ENCODE measurements around the gene CMA1.
"Not testable (repeated sequence)": the region's sequence is repeated elsewhere in the genome, so short reads cannot be mapped to it uniquely, and the experiment has no call there.

Gene CMA1, protein sequence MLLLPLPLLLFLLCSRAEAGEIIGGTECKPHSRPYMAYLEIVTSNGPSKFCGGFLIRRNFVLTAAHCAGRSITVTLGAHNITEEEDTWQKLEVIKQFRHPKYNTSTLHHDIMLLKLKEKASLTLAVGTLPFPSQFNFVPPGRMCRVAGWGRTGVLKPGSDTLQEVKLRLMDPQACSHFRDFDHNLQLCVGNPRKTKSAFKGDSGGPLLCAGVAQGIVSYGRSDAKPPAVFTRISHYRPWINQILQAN
- total RNA-seq: 0 to 0.07 (median 0) reads per million in 18 experiments

DNA sequence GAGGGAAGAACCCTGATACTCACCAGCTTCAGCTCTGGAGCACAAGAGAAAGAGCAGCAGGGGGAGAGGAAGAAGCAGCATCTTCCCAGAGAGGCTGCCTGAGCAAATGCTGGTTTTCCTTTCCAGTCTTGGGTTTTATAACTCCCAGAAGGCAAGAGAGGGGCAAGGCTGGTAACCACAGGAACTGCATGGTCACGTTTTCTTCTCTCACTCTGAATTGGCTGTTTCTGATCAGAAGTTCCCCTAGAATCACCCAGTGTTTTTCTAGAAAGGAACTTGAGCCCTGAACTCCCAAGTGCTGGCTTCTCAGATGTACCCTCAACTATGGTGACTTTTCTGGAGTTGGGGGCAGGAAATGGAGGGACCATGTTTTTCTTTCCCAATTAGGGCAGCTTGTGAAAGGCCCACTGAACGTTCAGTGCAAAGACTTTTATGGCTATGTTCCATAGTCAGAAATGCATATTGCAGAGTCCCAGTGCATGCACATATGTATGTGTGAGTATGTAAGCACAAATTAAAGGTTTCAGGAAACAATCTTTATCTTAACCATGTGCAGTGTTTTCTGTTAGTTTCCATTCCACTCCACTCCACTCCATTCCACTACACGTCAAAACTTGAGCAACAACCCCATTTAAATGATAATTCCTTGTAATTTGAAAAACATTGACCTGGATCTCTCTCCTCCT is at the start of gene CMA1:
CMA1 (minus strand) TSS at position 111 of the 686 bp plus-strand sequence; CDS start at position 81, 30 bp downstream.
- no peak for DNase-seq

DNA sequence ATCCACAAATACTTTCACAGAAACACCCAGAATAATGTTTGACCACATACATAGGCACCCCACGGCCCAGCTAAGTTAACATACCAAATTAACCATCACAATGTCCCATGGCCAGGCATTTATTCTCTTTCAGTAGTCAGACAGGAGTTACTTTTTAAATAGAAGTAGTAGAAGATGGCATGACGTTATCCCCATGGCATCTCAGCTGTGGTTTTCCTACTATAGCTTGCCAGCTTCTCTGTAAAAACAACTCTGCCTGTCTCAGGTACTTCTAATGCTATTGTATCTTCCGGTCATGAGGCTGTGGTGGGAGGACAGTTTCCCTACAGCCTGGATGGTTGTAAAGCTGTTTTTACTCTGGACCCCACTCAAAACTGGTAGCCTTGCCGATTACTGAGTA is 48.7 kb upstream of the CMA1 start:
- no peak for DNase-seq

DNA sequence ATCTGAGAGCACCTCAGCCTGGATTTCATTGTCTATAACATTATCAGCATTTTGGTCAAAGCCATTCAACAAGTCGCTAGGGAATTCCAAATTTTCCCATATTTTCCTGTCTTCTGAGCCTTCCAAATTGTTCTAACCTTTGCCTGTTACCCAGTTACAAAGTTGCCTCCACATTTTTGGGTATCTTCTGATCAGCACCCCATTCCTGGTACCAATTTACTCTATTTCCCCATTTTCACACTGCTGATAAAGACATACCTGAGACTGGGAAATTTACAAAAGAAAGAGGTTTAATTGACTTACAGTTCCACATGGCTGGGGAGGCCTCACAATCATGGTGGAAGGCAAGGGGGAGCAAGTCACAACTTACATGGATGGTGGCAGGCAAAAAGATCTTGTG is 41.0 kb upstream of the CMA1 start:
- DNase-seq: not testable (repeated sequence)

DNA sequence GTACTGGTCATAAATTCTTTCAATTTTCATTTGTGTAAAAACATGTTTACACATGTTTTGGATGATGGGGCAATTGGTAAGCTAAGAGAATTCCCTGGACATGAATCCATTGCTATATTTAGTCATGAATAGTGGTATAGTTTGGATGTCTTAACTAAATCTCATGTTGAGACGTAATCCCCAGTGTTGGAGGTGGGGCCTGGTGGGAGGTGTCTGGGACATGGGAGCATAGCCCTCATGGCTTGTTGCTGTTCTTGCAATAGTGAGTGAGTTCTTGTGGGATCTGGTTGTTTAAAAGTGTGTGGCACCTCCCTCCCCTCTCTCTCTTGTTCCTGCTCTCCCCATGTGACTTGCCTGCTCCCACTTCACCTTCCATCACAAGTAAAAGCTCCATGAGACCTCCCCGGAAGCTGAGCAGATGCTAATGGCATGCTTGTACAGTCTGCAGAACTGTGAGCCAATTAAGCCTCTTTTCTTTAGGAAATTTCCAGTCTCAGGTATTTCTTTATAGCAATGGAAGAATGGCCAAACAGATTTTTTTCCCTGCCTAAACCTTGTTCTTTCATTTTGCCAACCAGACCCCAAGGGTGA is 34.4 kb upstream of the CMA1 start:
- DNase-seq: no peak

- DNase-seq: peak; percentile 75 to 87
Observed at GRCh38 chr14:24535737-24536136, 27.7 kb upstream of the CMA1 start.

- peak in 1 of 2 donors; percentile 8 for DNase-seq
Observed at GRCh38 chr14:24534286-24534685, 26.2 kb upstream of the CMA1 start.

DNA sequence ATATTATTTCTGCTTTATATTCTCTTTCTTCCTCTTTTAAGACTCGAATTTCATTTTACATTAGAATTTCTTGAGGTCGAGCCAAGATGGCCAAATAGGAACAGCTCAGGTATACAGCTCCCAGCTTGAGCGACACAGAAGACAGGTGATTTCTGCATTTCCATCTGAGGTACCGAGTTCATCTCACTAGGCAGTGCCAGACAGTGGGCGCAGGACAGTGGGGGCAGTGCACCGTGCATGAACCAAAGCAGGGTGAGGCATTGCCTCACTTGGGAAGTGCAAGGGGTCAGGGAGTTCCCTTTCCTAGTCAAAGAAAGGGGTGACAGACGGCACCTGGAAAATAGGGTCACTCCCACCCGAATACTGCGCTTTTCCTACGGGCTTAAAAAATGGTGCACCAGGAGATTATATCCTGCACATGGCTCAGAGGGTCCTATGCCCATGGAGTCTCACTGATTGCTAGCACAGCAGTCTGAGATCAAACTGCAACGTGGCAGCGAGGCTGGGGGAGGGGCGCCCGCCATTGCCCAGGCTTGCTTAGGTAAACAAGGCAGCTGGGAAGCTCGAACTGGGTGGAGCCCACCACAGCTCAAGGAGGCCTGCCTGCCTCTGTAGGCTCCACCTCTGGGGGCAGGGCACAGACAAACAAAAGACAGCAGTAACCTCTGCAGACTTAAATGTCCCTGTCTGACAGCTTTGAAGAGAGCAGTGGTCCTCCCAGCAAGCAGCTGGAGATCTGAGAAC is 18.0 kb upstream of the CMA1 start:
- DNase-seq: not testable (repeated sequence)

DNA sequence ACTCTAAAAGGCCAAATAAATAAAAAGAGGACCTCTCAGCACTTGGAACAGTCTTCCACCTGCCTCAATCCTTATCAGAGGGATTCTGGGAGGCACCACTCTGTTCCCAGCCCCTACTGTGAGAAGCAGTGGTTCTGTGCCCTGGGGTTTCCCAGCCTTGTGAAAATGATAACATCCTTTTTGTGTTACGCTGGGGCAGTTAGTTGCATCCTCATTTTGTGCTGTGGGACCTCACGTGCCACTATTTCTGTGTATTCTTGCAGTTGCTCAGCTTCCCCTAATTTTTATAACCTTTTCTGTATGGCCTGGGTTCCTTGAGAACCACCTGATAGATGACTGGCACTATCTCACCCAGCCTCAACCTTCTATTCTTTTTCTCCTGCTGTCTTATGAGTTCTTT is 10.8 kb upstream of the CMA1 start:
- DNase-seq: peak; percentile 43 to 56

DNA sequence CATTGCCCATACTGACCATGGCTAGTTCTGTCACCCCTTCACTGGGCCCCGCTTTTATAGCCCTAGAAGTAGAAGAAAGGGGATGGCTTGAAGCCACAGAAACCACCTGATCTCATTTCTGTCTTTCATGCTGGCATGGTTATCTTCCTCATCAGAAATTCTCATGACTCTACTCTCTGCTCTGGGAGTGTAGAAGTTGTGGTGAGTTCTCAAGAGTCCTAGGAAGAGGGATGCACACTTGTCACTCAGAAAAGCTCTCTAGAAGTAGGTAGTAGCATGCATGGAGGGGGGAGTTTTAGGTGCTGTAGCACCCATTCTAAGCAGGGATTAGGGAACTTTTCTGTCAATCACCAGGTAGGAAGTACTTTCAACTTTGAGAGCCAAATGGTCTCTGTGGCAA is 6.1 kb upstream of the CMA1 start:
- DNase-seq: no peak

DNA sequence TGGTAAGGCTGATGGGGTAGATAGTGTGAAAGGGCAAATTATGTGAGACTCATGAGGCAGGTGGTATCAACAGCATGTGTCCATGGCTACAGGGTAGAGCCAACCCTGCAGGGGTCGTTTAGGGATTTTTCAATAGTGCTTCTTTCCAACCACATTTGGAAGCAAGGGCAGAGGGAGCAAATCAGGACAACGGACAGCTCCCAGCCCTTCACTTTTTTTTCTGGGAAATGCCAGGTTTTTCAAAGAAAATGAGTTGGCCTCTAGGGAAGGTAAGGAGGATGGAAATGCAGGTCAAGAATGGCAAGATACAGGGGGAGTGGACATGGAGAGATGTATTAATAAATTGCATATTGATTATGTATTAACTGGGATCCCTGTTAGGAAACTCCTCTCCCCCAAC is 4.9 kb upstream of the CMA1 start:
- no peak for DNase-seq

DNA sequence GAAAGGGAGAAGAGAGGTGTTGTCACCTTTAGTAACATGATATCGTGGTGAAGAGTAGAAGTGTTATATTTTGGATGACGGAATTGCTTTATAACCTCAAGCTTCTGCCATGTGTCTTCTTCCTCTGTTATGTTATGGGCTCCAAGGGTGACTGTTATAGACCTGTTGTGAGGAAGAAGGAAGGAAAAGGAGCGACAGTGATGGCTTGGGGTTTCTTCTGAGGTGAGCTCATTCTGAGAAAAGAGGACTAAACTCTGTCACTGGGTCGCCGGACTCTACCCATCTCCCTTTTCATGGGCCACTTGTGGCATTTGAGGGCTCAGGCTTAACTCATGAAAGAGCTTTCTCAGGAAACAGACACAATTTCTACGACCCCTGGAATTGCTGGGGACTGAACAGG is 1.6 kb downstream of the CMA1 start:
- DNase-seq: no peak

- no peak for DNase-seq
Observed at GRCh38 chr14:24504425-24504950, 3.6 kb downstream of the CMA1 start.

GRCh38 chr14:24491586-24492408 is 16.3 kb downstream of the CMA1 start:
- not testable (repeated sequence) for DNase-seq

DNA sequence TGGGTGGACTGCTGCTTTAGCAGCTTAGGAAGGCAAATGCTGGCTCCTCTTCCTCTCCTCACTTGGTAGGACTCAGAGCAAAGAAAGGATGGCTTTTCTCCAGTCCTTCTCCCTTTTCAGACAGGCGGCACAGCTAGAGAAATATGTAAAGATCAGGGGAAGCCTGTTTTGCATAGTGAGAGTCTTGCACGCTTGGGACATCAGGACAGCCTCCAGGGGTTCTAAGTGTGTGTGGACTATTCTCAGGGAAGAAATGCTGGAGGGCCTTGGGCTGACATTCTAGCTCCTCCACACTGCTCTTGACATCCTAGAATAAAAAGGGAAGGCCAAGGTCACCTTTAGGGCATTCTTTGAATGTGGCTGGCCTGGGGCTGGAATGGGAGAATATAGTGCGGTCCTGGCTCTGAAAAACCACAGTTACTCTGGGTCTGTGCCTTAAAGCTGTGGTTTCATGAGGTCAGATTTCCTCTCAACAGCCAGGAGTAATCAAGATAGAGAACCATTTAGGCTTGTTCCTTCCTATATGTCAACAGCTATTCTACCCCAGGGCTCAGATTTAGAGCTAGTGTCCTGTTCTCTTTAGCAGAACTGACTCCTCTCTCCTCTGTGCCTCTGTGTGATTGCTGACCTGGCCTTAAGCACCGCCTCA is 24.3 kb downstream of the CMA1 start:
- DNase-seq: peak in 1 of 2 donors; percentile 12

- DNase-seq: not testable (repeated sequence)
Observed at GRCh38 chr14:24482699-24483303, 25.3 kb downstream of the CMA1 start.

DNA sequence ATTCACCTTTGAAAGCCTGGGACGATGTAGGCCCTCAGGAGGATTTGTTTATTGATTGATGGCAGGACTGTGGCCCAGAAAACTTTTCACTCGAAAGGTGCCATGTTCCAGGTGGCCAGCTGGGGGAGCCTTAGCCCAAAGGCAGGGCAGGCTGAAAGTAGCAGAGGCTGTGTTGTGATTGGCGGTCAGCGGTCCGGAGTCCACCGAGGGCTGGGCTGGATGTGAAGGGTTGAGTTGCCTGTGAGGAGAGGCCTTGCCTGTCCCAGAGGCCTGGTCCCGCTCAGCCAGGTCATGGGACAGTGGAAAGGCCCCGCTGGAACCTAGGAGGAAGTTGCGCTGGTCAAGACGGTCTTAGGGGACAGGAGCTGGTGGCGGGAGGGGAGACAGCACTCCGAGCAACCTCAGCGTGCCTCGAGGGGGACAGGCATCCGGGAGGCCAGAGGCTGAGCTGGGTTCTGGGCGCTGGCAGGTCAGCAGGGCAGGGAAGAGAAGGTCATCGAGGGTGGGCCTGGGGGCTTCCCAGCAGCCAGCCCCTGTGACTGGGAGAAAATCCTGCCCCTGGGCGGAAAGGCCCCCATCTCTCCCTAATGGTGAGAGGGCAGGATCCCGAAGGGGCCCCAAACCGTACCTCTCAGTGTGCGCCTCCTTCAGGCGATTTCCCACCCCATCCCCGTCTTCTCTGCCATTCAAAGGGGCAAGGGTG is 26.3 kb downstream of the CMA1 start:
- peak; percentile 33 to 39 for DNase-seq

GRCh38 chr14:24479999-24480398 is 28.1 kb downstream of the CMA1 start:
- DNase-seq: not testable (repeated sequence)

- no peak for DNase-seq
Observed at GRCh38 chr14:24475261-24475660, 32.8 kb downstream of the CMA1 start.

DNA sequence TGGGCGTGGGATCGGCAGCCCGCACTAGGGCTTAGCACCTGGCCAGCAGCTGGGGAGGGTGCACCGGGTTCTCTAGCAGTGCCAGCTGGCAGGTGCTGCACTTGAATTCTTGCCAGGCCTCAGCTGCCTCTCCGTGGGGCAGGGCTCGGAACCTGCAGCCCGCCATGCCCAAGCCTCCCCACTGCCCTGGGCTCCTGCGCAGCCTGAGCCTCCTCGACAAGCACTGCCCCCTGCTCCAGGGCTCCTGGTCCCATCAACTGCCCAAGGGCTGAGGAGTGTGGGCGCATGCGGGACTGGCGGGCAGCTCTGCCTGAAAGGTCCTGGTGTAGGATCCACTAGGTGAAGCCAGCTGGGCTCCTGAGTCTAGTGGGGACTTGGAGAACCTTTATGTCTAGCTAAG is 34.9 kb downstream of the CMA1 start:
- no peak for DNase-seq

DNA sequence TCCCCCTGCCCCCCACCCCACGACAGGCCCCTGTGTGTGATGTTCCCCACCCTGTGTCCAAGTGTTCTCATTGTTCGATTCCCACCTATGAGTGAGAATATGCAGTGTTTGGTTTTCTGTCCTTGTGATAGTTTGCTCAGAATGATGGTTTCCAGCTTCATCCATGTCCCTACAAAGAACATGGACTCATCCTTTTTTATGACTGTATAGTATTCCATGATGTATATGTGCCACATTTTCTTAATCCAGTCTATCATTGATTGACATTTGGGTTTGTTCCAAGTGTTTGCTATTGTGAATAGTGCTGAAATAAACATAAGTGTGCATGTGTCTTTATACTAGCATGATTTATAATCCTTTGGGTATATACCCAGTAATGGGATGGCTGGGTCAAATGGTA is 37.6 kb downstream of the CMA1 start:
- not testable (repeated sequence) for DNase-seq
